Activated gamma-delta T cell treated with anti-CD3 and anti-CD28 coated beads, Interleukin-2, amount 50 U/mL, for 16 hours (primary cell): ENCODE measurements around the gene ZBTB17.
"Not testable (repeated sequence)": the region's sequence is repeated elsewhere in the genome, so short reads cannot be mapped to it uniquely, and the experiment has no call there.

Experiments
- DNase-seq: peaks from one replicate; pipeline ENCODE4 v3.0.0-alpha.2; 2020; ENCODE audit warnings: low read depth

Gene ZBTB17

DNA sequence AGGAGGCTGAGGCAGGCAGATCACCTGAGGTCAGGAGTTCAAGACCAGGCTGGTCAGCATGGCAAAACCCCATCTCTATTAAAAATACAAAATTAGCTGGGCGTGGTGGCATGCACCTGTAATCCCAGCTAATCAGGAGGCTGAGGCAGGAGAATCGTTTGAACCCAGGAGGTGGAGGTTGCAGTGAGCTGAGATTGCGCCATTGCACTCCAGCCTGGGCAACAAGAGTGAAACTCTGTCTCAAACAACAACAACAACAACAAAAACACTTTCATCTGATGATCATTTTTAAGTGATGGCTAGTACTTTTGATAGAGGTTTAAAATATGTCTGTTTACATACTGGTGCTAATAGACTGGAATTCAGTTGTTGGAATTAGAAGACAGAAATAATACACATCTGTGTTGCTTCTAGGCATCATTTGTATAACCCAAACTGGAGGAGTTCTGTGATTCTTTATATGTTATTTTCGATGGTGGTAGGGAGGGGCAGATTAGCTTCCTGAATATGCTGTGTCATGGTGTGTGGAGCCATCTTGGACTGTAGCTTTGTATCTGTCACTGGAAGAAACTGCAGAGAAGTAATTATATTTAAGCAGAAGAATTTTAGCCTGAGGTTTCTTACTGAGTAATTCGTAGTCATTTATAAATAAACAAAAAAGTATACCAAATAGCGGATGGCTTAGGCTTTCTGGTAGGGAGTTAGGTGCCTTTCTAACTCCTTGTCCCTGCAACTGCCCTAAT lies 82.9 kb downstream of the ZBTB17 start:
- not testable (repeated sequence) for DNase-seq
